T-helper 2 cell (primary cell): ENCODE measurements around the gene EFCAB9.

Experiments
- DNase-seq, 5 experiments: peaks; one replicate each; pipeline versions ENCODE4 v3.0.0 to v3.0.0-alpha.2; 2012 to 2022

EFCAB9 gene

GRCh38 chr5:172245046-172245445 lies 51.1 kb downstream of the EFCAB9 start:
- no peak for DNase-seq

- no peak for DNase-seq
These were observed 51.7 kb downstream of the EFCAB9 start for GRCh38 chr5:172245703-172246125.

- no peak for DNase-seq
These were observed 54.7 kb downstream of the EFCAB9 start for GRCh38 chr5:172248637-172249036.

GRCh38 chr5:172251419-172251818 lies 57.4 kb downstream of the EFCAB9 start:
- no peak for DNase-seq

GRCh38 chr5:172252501-172252900 lies 58.5 kb downstream of the EFCAB9 start:
- no peak for DNase-seq
